Neural cell (in vitro differentiated cells): ENCODE results near the gene IL17A. TPM values are rescaled to one million over a fixed set of nuclear protein-coding genes. Genes with fewer than 3 reads are reported as not detected.

ENCODE experiments used
- H2AFZ ChIP-seq: fragments of 200-600, 300-800 bp; sonication (generic), shearing (Covaris generic); 2 replicates; pipeline ENCODE4 v1.6.0; 2014; ENCODE audit warnings: low read depth, mild to moderate bottlenecking, antibody characterized with exemption, low read length, moderate library complexity
- H3F3A ChIP-seq: fragments of 200-600 bp; shearing (Covaris generic); 2 replicates; pipeline ENCODE4 v1.6.1; 2016; ENCODE audit warnings: mild to moderate bottlenecking, moderate library complexity, mixed read lengths, antibody characterized with exemption, low read length; ENCODE audit not compliant: insufficient read depth, poor library complexity, severe bottlenecking
- H3K27ac ChIP-seq: fragments of 200-600, 300-800 bp; sonication (generic), shearing (Covaris generic); 2 replicates; pipeline ENCODE4 v1.5.1; 2014; ENCODE audit warnings: mild to moderate bottlenecking, low read length, moderate library complexity
- H3K27me3 ChIP-seq: fragments of 300-800, 200-600 bp; sonication (generic), shearing (Covaris generic); 2 replicates; pipeline ENCODE4 v1.6.0; 2014; ENCODE audit warnings: mild to moderate bottlenecking, low read depth, low read length, moderate library complexity; ENCODE audit not compliant: insufficient read depth
- H3K36me3 ChIP-seq: fragments of 300-800, 200-600 bp; sonication (generic), shearing (Covaris generic); 2 replicates; pipeline ENCODE4 v1.5.1; 2014; ENCODE audit warnings: mild to moderate bottlenecking, antibody characterized with exemption, low read length, moderate library complexity; ENCODE audit not compliant: insufficient read depth
- H3K4me2 ChIP-seq: fragments of 300-800, 200-600 bp; sonication (generic), shearing (Covaris generic); 2 replicates; pipeline ENCODE4 v1.6.0; 2014; ENCODE audit warnings: mild to moderate bottlenecking, low read length
- H3K4me3 ChIP-seq: fragments of 300-800, 200-600 bp; sonication (generic), shearing (Covaris generic); 2 replicates; pipeline ENCODE4 v1.5.1; 2014; ENCODE audit warnings: mild to moderate bottlenecking, low read length, moderate library complexity
- H3K79me2 ChIP-seq: fragments of 200-600 bp; shearing (Covaris generic); replicated peaks from 2 replicates; pipeline ENCODE4 v1.6.0; 2014; ENCODE audit warnings: mild to moderate bottlenecking, low read length, moderate library complexity; ENCODE audit not compliant: insufficient read depth
- H3K9ac ChIP-seq: fragments of 300-800, 200-600 bp; sonication (generic), shearing (Covaris generic); 2 replicates; pipeline ENCODE4 v1.6.1; 2016; ENCODE audit warnings: mild to moderate bottlenecking, low read length, mixed read lengths
- H3K9me2 ChIP-seq: fragments of 200-600 bp; shearing (Covaris generic); 2 replicates; pipeline ENCODE4 v1.6.1; 2016; ENCODE audit warnings: mild to moderate bottlenecking, low read length, mixed read lengths; ENCODE audit not compliant: insufficient read depth
- H3K9me3 ChIP-seq: fragments of 200-600, 300-800 bp; sonication (generic), shearing (Covaris generic); 2 replicates; pipeline ENCODE4 v1.6.1; 2016; ENCODE audit warnings: mild to moderate bottlenecking, mixed run types, low read length, moderate library complexity, mixed read lengths
- H4K20me1 ChIP-seq: fragments of 200-600 bp; shearing (Covaris generic); 2 replicates; pipeline ENCODE4 v1.6.1; 2016; ENCODE audit warnings: mild to moderate bottlenecking, mixed run types; ENCODE audit not compliant: insufficient read depth
- EP300 ChIP-seq: fragments of 450-650 bp; conservative IDR thresholded peaks from 2 replicates; pipeline ENCODE4 v1.6.1; 2014; ENCODE audit warnings: antibody characterized with exemption, mild to moderate bottlenecking, moderate library complexity; ENCODE audit not compliant: poor library complexity, severe bottlenecking
- EZH2 ChIP-seq: fragments of 200-600, 300-800 bp; shearing (Covaris generic), sonication (generic); IDR thresholded peaks from 2 replicates; pipeline ENCODE4 v1.6.1; 2014; ENCODE audit warnings: antibody characterized with exemption, low read length, borderline replicate concordance, mild to moderate bottlenecking; ENCODE audit not compliant: insufficient read depth, poor library complexity, severe bottlenecking
- MXI1 ChIP-seq: fragments of 450-650 bp; conservative IDR thresholded peaks from 2 replicates; pipeline ENCODE4 v1.6.1; 2014; ENCODE audit warnings: antibody characterized with exemption, mild to moderate bottlenecking; ENCODE audit not compliant: poor library complexity, severe bottlenecking
- POLR2AphosphoS5 ChIP-seq: IDR thresholded peaks from 2 replicates; pipeline ENCODE4 v1.6.1; 2012
- RAD21 ChIP-seq: fragments of 450-650 bp; conservative IDR thresholded peaks from 2 replicates; pipeline ENCODE4 v1.6.1; 2014; ENCODE audit warnings: antibody characterized with exemption, mild to moderate bottlenecking, moderate library complexity
- SMC3 ChIP-seq: fragments of 450-650 bp; conservative IDR thresholded peaks from 2 replicates; pipeline ENCODE4 v1.6.1; 2014; ENCODE audit warnings: antibody characterized with exemption, mild to moderate bottlenecking, moderate library complexity; ENCODE audit not compliant: poor library complexity
- TAF1 ChIP-seq: IDR thresholded peaks from 2 replicates; pipeline ENCODE4 v1.6.1; 2012; ENCODE audit warnings: low read depth
- polyA plus RNA-seq: library from polyadenylated mRNA; depleted of rRNA; stranded (reverse); fragments of >200 nt; gene quantifications from 2 replicates; pipeline ENCODE4 v1.2.3, GENCODE V29; 2014
- TF ChIP-seq, protein P1 (sequence below): IDR thresholded peaks from 2 replicates; pipeline ENCODE4 v1.6.1; 2012; ENCODE audit warnings: borderline replicate concordance
- TF ChIP-seq, protein P2 (sequence below): fragments of 450-650 bp; IDR thresholded peaks from 2 replicates; pipeline ENCODE4 v1.5.1; 2014; ENCODE audit warnings: antibody characterized with exemption, mild to moderate bottlenecking, moderate library complexity; ENCODE audit not compliant: poor library complexity, severe bottlenecking

IL17A gene
- polyA plus RNA-seq, 1 donor from 2014 or later = not detected

DNA sequence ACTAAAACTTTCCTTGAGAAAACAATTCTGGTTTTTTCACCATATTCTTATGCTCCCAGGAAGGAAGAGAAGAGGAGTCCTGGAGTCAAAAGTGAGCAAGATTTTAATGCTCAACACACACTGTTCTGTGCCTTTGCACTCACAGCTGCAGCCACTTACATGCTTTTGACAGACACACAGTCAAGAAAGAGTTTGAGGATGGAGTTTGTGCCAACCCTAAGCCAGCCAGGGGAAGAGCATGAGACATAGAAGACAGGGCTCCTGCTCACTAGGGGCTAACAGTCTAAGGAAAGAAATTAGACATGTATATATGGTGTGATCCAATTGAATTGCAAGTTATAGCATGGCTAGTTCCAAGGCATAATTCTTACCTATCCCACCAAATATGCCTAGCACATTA, 37.1 kb upstream of the IL17A start:
- Histone ChIP-seq H3K9me3 (no peaks in the 10 kb centered on the region), H3K27ac (no peak overlapping the region), H3K4me2 (no peak overlapping the region), H3K27me3 (no peaks in the 10 kb centered on the region), H4K20me1 (no peaks in the 10 kb centered on the region), H3K9me2 (no peaks in the 10 kb centered on the region), H3K36me3 (no peaks in the 10 kb centered on the region), H3K79me2 (no peaks in the 10 kb centered on the region), H3K4me3 (no peak overlapping the region), H2AFZ (no peak overlapping the region), H3F3A (no peaks in the 10 kb centered on the region), H3K9ac (no peak overlapping the region)
- TF ChIP-seq TAF1 = no peak
- no peak for TF ChIP-seq RAD21
- no peak for TF ChIP-seq POLR2AphosphoS5

DNA sequence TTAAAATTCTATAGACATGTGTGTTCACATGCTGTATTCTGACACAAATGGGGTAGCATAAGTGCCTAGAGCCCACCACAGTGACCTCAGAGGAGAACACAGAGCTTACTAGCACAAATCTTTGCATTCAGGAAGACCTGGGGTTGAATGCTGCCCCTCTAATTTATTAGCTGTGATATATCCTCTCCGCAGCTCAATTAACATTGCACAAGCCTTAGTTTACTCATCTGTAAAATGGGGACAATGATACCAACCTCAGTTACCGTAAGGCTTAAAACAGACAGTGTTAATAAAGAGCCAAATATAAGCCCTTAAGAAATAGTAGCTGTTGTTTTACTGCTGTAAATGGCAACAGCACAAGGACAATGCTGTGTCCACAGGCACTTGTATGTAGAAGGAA, 36.2 kb upstream of the IL17A start:
- H3K27me3 ChIP-seq = no peaks in the 10 kb centered on the region
- no peaks in the 10 kb centered on the region for H3K9me3 ChIP-seq
- no peaks in the 10 kb centered on the region for H3K79me2 ChIP-seq
- H3K4me3 ChIP-seq = no peak overlapping the region
- TF ChIP-seq RAD21 (no peak), SMC3 (no peak), EP300 (no peak), EZH2 (no peak), MXI1 (no peak), POLR2AphosphoS5 (no peak), TAF1 (no peak)
- TF ChIP-seq, protein P1, sequence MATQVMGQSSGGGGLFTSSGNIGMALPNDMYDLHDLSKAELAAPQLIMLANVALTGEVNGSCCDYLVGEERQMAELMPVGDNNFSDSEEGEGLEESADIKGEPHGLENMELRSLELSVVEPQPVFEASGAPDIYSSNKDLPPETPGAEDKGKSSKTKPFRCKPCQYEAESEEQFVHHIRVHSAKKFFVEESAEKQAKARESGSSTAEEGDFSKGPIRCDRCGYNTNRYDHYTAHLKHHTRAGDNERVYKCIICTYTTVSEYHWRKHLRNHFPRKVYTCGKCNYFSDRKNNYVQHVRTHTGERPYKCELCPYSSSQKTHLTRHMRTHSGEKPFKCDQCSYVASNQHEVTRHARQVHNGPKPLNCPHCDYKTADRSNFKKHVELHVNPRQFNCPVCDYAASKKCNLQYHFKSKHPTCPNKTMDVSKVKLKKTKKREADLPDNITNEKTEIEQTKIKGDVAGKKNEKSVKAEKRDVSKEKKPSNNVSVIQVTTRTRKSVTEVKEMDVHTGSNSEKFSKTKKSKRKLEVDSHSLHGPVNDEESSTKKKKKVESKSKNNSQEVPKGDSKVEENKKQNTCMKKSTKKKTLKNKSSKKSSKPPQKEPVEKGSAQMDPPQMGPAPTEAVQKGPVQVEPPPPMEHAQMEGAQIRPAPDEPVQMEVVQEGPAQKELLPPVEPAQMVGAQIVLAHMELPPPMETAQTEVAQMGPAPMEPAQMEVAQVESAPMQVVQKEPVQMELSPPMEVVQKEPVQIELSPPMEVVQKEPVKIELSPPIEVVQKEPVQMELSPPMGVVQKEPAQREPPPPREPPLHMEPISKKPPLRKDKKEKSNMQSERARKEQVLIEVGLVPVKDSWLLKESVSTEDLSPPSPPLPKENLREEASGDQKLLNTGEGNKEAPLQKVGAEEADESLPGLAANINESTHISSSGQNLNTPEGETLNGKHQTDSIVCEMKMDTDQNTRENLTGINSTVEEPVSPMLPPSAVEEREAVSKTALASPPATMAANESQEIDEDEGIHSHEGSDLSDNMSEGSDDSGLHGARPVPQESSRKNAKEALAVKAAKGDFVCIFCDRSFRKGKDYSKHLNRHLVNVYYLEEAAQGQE = no peak
- TF ChIP-seq, protein P2, sequence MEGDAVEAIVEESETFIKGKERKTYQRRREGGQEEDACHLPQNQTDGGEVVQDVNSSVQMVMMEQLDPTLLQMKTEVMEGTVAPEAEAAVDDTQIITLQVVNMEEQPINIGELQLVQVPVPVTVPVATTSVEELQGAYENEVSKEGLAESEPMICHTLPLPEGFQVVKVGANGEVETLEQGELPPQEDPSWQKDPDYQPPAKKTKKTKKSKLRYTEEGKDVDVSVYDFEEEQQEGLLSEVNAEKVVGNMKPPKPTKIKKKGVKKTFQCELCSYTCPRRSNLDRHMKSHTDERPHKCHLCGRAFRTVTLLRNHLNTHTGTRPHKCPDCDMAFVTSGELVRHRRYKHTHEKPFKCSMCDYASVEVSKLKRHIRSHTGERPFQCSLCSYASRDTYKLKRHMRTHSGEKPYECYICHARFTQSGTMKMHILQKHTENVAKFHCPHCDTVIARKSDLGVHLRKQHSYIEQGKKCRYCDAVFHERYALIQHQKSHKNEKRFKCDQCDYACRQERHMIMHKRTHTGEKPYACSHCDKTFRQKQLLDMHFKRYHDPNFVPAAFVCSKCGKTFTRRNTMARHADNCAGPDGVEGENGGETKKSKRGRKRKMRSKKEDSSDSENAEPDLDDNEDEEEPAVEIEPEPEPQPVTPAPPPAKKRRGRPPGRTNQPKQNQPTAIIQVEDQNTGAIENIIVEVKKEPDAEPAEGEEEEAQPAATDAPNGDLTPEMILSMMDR = no peak
- H2AFZ ChIP-seq = no peak overlapping the region
- no peak overlapping the region for H3K9ac ChIP-seq
- no peak overlapping the region for H3K27ac ChIP-seq
- no peaks in the 10 kb centered on the region for H3K9me2 ChIP-seq
- H3F3A ChIP-seq = no peaks in the 10 kb centered on the region
- no peak overlapping the region for H3K4me2 ChIP-seq
- H3K36me3 ChIP-seq = no peaks in the 10 kb centered on the region
- H4K20me1 ChIP-seq = no peaks in the 10 kb centered on the region

DNA sequence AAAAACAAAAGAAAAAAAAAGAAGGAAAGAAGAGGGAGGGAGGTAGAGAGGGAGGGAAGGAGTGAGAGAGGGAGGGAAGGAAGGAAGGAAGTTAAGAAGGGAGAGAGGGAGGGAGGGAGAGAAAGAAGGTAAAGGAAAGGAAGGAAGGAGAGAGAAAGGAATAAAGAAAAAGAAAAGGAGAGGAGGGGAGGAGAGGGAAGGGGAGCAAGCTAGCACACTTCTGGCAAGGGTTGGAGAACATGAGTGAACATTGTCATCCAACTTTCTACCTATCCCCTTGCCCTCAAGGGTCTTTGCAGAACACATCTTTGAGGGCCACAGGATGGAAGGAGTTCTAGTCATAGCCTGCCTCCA, 34.1 kb upstream of the IL17A start:
- Histone ChIP-seq H3K9me2 (no peaks in the 10 kb centered on the region), H3K4me3 (no peak overlapping the region), H3F3A (no peaks in the 10 kb centered on the region), H3K9me3 (no peaks in the 10 kb centered on the region), H4K20me1 (no peaks in the 10 kb centered on the region), H3K4me2 (no peak overlapping the region), H3K27ac (no peak overlapping the region), H2AFZ (no peak overlapping the region), H3K27me3 (no peaks in the 10 kb centered on the region), H3K9ac (no peak overlapping the region), H3K79me2 (no peaks in the 10 kb centered on the region), H3K36me3 (no peaks in the 10 kb centered on the region)
- TF ChIP-seq SMC3 (no peak), EP300 (no peak), POLR2AphosphoS5 (no peak), EZH2 (no peak), RAD21 (no peak), TAF1 (no peak), MXI1 (no peak)
- TF ChIP-seq, protein P2 = no peak
- TF ChIP-seq, protein P1 = no peak
